ENCODE data around the gene PANK2.
"Not testable (repeated sequence)": the region's sequence is repeated elsewhere in the genome, so short reads cannot be mapped to it uniquely, and the experiment has no call there.

Gene PANK2

DNA sequence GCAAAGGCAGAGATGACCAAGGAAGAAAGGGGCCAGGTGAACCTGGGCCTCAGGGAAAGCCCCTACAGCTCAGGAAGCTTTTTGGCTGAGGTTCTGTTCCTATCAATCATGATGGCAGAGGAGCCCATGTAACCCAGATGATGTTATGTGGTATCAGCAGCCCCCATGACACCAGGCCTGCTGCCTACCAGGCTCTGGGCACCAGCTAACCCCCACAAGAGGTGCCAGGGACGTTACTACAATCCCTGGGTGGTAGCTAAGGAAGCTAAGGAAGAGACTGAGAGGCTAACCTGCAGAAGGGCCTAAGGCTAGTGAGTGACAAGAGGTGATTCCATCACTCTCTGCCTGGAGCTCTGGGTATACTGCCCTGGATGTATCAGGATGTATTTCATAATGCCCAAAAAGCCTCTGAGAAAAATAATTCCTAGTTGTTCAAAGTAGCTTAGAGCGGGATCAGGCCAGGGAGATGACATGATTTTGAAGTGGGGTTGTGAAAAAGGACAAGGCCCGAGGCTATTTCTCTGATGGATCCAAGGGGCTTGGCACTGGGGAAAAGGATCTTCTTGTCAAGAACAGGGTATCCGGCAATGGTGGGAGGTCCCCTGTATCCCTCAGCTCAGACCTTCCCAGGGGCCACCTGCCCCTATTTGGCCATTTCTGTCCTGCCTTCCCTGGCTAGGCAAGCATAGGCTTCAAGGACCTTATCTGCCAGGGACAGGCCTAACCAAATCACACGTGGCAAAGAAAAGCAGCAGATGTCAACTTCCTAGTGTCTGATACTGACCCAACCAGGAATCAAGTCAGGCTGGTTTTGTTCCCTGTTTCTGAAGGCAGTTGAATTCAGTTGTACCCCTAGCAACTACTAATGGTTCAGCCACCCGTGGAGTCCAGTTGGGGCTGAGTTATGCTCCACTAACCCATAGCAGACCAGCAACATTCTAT is 41.3 kb downstream of the PANK2 start:
- no peak for DNase-seq

DNA sequence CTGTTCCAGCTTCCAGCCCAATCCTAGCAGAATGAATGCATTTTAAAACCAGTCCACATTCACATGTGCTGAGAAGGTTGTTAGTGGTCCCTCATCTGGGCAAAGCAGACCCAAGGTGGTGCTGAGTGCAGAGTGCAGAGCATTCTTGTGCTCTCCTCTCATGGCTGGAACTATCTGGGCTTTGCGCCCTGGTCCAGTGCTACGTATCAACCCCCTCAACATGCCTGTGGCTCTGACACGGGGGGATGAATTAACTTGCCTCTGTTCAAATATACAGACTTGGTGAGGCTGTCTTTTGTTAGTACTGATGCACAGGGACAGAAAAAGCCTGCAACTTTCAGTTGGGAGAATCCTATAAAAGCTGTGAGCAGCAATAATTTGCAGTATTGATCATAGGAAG is 42.5 kb downstream of the PANK2 start:
- no peak for DNase-seq

DNA sequence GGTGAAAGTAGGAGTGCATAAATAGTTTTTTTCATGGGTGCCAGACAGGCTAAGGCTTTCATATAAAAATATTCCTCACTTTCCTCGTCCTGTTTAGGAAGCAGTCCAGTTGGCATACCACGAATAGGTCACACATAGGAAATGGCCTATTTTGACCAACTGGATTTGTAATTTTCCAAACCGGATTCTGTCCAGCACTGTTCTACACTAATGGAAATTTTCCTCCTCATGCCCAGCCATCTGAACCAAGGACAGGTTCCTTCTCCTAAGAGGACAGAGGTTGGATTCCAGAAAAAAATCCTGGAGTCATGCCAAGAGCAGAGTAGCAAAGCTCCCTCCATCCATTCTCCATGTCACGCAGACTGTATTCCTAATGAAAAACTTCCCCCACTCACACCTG is 43.1 kb downstream of the PANK2 start:
- DNase-seq, result no peak

DNA sequence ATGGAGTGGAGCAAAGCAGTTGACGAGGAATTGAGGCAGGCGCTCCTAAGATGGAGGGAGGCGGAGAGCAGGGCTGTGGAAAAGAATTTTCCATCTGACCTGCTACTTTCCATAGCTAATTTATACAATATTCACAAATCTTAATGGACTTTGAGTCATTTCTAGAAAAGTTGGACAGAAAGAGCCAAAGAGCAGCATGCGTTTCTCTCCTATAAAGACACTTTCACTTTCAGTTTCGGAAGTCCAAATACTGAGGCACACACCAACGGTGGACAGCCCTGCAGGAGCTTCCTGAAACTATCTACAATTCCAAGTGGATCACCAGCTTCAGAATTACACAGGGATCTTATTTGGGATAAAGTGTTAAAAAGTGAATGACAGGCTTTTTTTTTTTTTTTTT is 43.5 kb downstream of the PANK2 start:
- DNase-seq, result no peak

DNA sequence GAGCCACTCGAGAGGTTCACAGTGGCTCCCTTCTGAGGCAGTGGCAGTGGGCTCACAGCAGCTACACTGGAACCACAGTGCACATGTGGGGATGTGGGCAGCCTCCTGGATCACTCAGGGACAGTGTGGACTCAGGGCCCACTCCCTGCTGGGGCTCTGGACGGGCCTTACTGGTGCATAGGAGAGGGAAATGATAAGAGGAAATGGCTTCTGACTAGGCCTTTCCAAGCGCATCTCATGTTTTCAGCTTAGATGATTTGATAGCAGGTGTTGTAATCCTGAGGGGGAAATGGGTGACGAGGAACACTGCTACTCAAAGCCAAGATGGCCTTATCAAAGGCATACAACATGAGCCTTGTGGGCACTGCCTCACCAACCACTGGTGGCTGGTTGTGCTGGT is 44.0 kb downstream of the PANK2 start:
- DNase-seq, result no peak

DNA sequence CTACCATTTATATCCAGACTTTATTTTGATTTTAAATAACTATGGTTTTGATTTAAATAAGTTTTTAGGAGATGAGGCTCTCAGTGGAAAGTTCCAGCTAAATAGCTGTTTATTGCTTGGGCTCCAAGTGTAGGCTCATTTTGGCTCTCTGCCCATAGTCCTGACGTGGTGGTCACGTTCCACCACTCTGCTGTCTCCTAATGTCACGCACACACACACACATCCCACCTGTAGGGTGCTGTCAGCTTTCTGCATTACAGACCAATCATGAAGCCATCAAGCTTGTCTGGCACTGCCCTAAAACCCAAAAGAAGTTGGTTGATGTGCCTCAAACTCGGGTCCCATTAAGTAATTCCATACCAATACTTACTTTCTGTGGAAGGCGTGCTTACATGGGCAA is 45.4 kb downstream of the PANK2 start:
- no peak for DNase-seq

DNA sequence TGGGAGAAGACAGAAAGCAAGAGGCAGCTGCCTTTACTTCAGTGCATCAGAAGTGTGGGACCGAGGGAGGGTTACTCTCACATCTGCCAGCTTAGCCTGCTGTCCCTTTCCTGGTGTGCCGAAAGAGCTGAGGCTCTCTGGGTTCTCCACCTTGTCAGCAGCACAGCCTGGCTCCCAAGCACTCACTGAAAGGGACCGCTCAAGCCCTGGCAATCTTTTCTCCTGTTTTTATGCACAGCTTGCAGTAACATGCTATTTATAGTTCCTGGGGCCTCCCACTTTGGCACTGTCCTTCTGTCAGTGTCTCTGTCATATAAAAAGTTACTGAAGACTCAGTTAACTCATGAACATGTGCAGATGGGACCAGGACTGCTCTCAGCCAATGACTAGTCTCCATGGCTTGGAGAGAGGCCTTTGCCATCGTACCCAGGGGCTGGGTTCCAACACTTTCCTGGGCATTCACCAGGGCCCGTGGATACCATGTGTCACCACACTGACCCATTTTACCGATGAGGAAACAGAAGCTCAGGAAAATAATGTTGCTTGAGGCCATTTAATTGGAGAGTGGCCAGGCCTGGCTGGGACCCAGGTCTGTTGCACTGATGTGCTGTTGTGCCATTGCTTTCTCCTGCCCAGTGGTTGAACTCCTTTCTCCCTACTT is 46.2 kb downstream of the PANK2 start:
- no peak for DNase-seq

DNA sequence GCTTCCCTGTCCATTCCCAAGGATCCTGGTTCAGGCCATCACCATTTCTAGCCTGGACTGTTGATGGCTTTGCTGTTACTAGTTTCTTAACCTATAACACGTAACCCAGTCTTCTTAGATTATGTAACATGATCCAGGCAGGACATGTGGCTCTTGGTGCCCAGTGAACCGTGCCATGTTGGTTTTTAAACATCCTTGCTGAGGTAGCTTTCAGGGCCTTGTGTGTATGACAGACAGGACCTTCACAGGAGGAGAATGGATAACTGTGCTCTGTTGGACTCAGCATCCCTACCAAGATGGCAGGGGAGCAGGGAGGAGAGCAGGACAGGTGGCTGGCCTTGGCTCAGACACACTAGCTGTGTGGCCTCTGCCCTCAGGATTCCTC is 46.8 kb downstream of the PANK2 start:
- DNase-seq, result no peak

DNA sequence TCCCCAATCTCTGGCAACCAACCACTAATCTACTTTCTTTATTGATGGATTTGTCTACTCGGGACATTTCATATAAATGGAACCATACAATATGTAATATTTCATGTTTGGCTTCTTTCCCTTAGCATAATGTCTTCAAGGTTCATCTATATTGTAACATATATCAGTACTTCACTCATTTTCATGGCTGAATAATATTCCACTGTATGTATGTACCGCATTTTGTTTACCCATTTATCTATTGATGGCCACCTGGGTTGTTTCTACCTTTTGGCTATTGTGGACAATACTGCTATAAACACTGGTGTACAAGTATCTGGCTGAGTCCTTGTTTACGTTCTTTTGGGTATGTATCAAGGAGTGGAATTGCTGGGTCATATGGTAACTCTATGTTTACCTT is 48.4 kb downstream of the PANK2 start:
- no peak for DNase-seq

DNA sequence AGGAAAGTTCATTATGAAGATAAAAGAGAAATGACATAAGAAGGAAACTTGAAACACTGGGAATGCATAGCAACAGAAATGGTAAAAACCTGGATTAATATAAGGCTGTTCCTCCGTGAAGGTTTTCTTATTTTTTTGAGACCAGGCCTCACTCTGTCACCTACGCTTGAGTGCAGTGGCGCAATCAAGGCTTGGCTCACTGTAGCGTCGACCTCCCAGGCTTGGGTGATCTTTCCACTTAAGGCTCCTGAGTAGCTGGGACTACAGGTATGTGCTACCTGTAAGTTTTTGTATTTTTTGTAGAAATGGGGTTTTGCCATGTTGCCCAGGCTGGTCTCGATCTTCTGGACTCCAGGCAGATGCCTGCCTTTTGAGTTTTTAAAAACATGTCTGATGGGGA is 51.7 kb downstream of the PANK2 start:
- no peak for DNase-seq

DNA sequence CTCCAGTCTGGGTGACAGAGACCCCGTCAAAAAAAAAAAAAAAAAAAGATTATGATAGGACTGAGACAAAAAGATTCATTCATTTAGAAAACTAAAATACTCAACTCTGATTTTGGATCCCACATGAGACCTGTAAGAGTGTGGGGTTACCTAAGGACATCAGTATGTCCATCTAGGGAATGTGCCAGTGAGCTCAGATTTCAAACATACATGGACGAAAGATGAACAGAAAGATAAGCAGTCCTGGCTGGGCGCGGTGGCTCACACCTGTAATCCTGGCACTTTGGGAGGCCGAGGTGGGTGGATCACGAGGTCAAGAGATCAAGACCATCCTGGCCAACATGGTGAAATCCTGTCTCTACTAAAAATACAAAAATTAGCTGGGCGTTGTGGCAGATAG is 57.5 kb downstream of the PANK2 start:
- not testable (repeated sequence) for DNase-seq

DNA sequence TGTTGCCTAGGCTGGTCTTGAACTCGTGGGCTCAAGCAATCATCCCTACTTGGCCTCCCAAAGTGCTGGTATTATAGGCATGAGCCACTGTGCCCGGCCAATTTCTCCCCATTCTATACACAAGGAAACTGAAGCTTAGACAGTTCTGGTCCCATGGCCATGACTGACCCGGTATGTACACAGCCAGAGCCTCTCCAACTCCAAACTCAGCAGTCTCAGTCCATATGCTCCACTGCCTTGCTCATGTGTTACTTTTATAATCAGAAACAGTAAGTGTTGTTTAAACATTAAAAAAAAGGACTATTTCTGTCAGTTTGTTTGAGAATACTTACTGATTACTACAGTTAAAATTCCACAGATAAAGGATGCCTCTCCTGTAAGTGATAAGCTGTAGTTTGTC is 75.5 kb downstream of the PANK2 start:
- DNase-seq, result no peak

DNA sequence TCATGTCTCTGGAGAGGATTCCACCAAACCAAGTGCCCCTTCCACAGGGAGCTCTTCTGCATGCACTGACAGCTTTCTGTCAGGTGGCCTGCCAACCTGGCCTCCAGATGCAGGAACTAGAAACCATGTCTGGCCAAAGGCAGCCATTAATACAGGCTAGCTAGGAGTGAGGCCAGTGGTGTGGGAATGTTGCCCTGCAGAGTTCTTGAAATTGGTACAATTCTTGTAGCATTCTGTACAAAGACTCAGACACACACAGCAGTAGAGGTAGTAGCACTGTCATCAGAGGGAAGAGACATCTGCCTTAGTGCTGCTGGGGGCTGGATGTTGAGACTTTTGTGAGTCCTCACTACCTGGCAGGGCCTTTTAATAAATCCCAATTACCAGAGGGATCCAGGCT is 77.4 kb downstream of the PANK2 start:
- no peak for DNase-seq

DNA sequence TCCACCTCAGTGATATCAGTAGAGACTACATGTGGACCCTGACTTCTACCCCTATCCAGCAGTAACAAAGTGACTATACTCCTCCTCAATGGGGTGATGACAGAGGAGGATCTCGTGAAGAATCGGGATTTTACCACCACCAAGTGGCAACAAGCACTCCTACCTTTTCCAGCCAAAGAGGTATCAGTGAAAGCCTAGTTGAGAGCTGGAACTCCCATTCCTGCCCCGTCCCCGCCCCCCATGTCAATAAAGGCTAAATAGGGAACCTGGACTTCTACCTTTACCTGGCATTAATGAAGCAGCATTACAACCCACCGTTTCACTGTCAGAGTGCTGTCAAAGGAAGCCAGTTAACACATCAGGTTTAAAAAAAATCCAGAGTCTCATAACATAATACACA is 80.8 kb downstream of the PANK2 start:
- no peak for DNase-seq

DNA sequence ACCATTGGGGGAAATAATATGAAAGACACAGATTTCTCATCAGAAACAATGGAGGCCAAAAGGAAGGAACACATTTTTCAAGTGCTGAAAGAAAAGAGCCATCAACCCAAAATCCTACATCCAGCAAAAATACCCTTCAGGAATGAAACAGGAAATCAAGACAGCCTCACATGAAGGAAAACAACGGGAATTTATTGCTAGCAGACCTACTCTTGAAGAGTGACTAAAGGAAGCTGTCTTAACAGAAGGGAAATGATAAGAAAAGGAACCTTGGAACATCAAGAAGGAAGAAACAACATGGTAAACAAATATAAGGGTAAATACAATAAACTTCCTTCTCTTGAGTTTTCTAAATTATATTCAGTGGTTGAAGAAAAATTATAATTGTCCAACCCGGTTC is 82.0 kb downstream of the PANK2 start:
- no peak for DNase-seq

DNA sequence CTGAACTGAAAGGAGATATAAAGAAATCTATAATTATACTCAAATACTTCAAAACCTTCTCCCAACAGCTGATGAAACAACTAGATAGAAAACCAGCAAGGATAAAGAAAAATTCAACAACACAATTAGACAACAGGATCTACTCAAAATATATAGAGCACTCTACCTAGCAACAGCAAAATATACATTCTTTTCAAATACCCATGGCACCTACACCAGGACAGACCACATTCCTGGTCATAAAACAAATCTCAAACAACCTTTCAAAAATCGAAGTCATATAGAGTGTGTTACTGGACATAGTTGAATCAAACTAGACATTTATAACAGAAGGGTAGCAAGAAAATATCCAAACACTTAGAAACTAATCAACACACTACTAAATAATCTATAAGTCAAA is 83.0 kb downstream of the PANK2 start:
- no peak for DNase-seq

DNA sequence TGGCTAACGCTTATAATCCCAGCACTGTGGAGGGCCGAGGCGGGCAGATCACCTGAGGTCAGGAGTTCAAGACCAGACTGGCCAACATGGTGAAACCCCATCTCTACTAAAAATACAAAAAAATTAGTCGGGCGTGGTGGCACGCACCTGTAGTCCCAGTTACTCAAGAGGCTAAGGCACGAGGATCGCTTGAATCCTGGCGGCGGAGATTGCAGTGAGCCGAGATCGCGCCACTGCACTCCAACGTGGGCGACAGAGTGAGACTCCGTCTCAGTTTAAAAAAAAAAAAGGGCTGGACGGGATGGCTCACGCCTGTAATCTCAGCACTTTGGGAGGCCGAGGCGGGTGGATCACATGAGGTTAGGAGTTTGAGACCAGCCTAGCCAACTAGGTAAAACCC is 83.4 kb downstream of the PANK2 start:
- not testable (repeated sequence) for DNase-seq

DNA sequence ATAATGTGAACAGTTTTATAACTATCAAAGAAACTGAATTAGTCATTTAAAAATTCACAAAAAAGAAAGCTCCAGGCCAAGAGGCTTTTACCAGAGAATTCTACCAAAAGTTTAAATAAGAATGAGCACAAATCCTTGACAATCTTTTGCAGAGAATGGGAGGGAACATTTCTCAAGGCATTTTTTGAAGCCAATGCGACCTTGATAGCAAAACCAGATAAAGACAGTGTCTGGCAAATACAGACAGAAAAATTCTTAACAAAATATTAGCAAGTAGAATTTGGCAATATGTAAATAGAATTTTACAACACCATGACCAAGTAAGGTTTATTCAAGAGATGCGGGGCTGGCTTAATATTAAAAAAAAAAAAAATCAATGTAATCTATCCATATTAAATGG is 84.5 kb downstream of the PANK2 start:
- DNase-seq, result no peak

DNA sequence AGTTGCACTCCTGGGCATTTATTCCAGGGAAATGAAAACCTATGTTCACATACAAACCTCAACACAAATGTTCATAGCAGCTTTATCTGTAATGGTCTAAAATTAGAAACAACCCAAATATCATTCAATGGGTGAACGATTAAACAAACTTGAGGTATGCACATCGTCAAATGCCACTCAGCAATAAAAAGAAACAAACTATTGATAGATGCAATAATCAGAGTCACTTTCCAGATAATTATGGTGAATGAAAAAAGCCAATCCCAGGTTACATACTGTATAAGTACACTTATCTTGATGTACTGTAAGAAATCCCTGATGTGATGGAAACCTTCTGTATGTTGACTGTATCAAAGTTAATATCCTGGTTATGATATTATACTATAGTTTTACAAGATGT is 87.3 kb downstream of the PANK2 start:
- DNase-seq, result no peak
